HUES6 (cell line): ENCODE data around the gene KCNJ3.

Source experiments
- H3K27ac ChIP-seq: 2 replicates; pipeline ENCODE4 v1.7.0; 2013; ENCODE audit warnings: low read depth, mild to moderate bottlenecking, low read length, inconsistent platforms
- H3K27me3 ChIP-seq: 2 replicates; pipeline ENCODE4 v1.6.1; 2013; ENCODE audit warnings: low read length; ENCODE audit not compliant: control insufficient read depth, insufficient read depth
- H3K36me3 ChIP-seq: 2 replicates; pipeline ENCODE4 v1.6.1; 2013; ENCODE audit warnings: low read length; ENCODE audit not compliant: control insufficient read depth, insufficient read depth
- H3K4me1 ChIP-seq: 2 replicates; pipeline ENCODE4 v1.6.1; 2013; ENCODE audit warnings: low read length; ENCODE audit not compliant: control insufficient read depth, insufficient read depth
- H3K4me3 ChIP-seq: 2 replicates; pipeline ENCODE4 v1.5.1; 2013; ENCODE audit warnings: low read depth, low read length
- H3K9ac ChIP-seq: one replicate; pipeline ENCODE4 v1.6.1; 2013; ENCODE audit warnings: mild to moderate bottlenecking, low read length
- H3K9me3 ChIP-seq: 2 replicates; pipeline ENCODE4 v1.6.1; 2013; ENCODE audit warnings: low read depth, low read length; ENCODE audit not compliant: control insufficient read depth, insufficient read depth

The KCNJ3 gene

GRCh38 chr2:154707994-154708575, 9.6 kb downstream of the KCNJ3 start:
- no peaks in the 10 kb centered on the region for H3K9me3 ChIP-seq

GRCh38 chr2:154709215-154709614, 10.7 kb downstream of the KCNJ3 start:
- peaks cover 9% of the 10 kb centered on the region; the same call in 1 of the 2 replicates for H3K4me1 ChIP-seq
- H3K4me3 ChIP-seq = no peak overlapping the region
- H3K27me3 ChIP-seq = no peaks in the 10 kb centered on the region
- H3K9ac ChIP-seq = no peak overlapping the region
- no peaks in the 10 kb centered on the region for H3K36me3 ChIP-seq
- no peaks in the 10 kb centered on the region for H3K9me3 ChIP-seq
- no peak overlapping the region for H3K27ac ChIP-seq

More at GRCh38 chr2:154707994-154708575, 9.6 kb downstream of the KCNJ3 start:
- Histone ChIP-seq H3K36me3 (no peaks in the 10 kb centered on the region), H3K4me1 (no peaks in the 10 kb centered on the region; the same call in 1 of the 2 replicates), H3K27me3 (no peaks in the 10 kb centered on the region), H3K27ac (no peak overlapping the region), H3K4me3 (no peak overlapping the region), H3K9ac (no peak overlapping the region)

- Histone ChIP-seq H3K9me3 (no peaks in the 10 kb centered on the region), H3K27me3 (no peaks in the 10 kb centered on the region), H3K4me1 (peaks cover 9% of the 10 kb centered on the region; the same call in 1 of the 2 replicates), H3K36me3 (no peaks in the 10 kb centered on the region), H3K4me3 (no peak overlapping the region), H3K27ac (no peak overlapping the region), H3K9ac (no peak overlapping the region)
Measured at GRCh38 chr2:154710078-154710477, 11.6 kb downstream of the KCNJ3 start.

- Histone ChIP-seq H3K4me3 (no peak overlapping the region), H3K27ac (no peak overlapping the region), H3K9me3 (no peaks in the 10 kb centered on the region), H3K36me3 (no peaks in the 10 kb centered on the region), H3K9ac (no peak overlapping the region), H3K27me3 (no peaks in the 10 kb centered on the region), H3K4me1 (peaks cover 9% of the 10 kb centered on the region; the same call in 1 of the 2 replicates)
Measured at GRCh38 chr2:154710685-154711084, 12.2 kb downstream of the KCNJ3 start.

- H3K4me1 ChIP-seq = peaks cover 9% of the 10 kb centered on the region; the same call in 1 of the 2 replicates
- H3K27me3 ChIP-seq = no peaks in the 10 kb centered on the region
- no peak overlapping the region for H3K4me3 ChIP-seq
- H3K36me3 ChIP-seq = no peaks in the 10 kb centered on the region
- no peaks in the 10 kb centered on the region for H3K9me3 ChIP-seq
- peak overlapping the region; percentile 30 for H3K9ac ChIP-seq
- H3K27ac ChIP-seq = no peak overlapping the region
Measured at GRCh38 chr2:154713675-154714074, 15.2 kb downstream of the KCNJ3 start.

GRCh38 chr2:154720651-154721050, 22.2 kb downstream of the KCNJ3 start:
- no peak overlapping the region for H3K9ac ChIP-seq
- no peaks in the 10 kb centered on the region for H3K9me3 ChIP-seq
- H3K36me3 ChIP-seq = no peaks in the 10 kb centered on the region
- H3K4me3 ChIP-seq = no peak overlapping the region
- H3K27ac ChIP-seq = no peak overlapping the region
- H3K4me1 ChIP-seq = no peaks in the 10 kb centered on the region
- no peaks in the 10 kb centered on the region for H3K27me3 ChIP-seq

DNA sequence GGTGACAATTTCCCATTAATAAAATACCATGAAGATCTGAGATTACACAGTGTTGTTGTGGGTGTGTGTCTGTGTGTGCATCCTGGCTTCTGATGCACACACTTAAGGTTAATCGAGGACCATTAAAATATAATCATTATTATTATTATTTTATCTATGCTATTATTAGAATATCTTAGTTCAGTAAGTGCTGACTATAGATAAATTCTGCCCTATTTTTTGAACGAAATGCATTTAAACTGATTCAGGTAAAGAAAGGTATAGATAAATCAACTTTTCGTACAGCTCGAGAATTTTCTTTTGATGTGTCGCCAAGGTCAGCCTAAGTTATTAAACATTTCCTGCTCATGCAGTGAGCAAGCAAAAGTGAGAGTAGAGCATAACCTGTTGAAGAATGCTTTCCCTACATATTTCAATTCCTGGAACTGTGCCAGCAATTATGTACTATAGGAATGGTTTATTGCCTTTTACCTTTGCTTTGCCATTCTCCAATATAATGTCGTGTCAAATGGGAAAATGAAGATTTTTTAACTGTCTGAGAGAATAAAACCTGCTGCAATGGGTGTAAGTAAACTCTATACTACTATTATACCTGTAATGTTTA, 25.8 kb downstream of the KCNJ3 start:
- Histone ChIP-seq H3K4me3 (no peak overlapping the region), H3K9ac (no peak overlapping the region), H3K9me3 (no peaks in the 10 kb centered on the region), H3K27ac (no peak overlapping the region), H3K27me3 (no peaks in the 10 kb centered on the region), H3K36me3 (no peaks in the 10 kb centered on the region), H3K4me1 (no peaks in the 10 kb centered on the region)

GRCh38 chr2:154740361-154740760, 41.9 kb downstream of the KCNJ3 start:
- no peak overlapping the region for H3K4me3 ChIP-seq
- H3K9ac ChIP-seq = no peak overlapping the region
- no peaks in the 10 kb centered on the region for H3K36me3 ChIP-seq
- H3K27ac ChIP-seq = no peak overlapping the region
- no peaks in the 10 kb centered on the region for H3K9me3 ChIP-seq
- no peaks in the 10 kb centered on the region for H3K27me3 ChIP-seq
- H3K4me1 ChIP-seq = no peaks in the 10 kb centered on the region

DNA sequence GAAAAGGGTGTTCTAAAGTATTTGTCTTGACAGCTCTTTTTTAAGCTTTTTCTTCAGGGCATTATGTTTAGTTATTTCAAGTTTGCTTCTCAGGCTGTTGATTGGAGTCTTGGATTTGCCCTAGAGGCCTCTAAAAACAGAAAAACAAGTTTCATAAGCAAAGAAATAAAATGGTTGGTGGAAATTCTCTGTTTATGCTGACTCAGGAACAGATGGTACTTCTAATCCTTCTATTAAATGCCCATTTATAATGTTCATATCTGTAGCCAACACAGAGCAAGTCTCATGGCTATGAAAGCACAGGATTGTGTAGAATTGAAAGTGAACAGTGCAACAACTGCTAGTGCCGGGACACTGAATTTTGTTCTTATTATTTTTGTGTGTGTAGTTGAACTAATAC, 60.4 kb downstream of the KCNJ3 start:
- H3K27ac ChIP-seq = no peak overlapping the region
- H3K9me3 ChIP-seq = no peaks in the 10 kb centered on the region
- H3K4me3 ChIP-seq = no peak overlapping the region
- H3K27me3 ChIP-seq = peaks cover 28% of the 10 kb centered on the region
- no peaks in the 10 kb centered on the region; the same call in 1 of the 2 replicates for H3K4me1 ChIP-seq
- no peaks in the 10 kb centered on the region for H3K36me3 ChIP-seq
- no peak overlapping the region for H3K9ac ChIP-seq

GRCh38 chr2:154762638-154763037, 64.1 kb downstream of the KCNJ3 start:
- Histone ChIP-seq H3K36me3 (no peaks in the 10 kb centered on the region), H3K27ac (no peak overlapping the region), H3K4me3 (no peak overlapping the region), H3K4me1 (no peaks in the 10 kb centered on the region; the same call in 1 of the 2 replicates), H3K27me3 (peaks cover 48% of the 10 kb centered on the region), H3K9me3 (no peaks in the 10 kb centered on the region), H3K9ac (no peak overlapping the region)

DNA sequence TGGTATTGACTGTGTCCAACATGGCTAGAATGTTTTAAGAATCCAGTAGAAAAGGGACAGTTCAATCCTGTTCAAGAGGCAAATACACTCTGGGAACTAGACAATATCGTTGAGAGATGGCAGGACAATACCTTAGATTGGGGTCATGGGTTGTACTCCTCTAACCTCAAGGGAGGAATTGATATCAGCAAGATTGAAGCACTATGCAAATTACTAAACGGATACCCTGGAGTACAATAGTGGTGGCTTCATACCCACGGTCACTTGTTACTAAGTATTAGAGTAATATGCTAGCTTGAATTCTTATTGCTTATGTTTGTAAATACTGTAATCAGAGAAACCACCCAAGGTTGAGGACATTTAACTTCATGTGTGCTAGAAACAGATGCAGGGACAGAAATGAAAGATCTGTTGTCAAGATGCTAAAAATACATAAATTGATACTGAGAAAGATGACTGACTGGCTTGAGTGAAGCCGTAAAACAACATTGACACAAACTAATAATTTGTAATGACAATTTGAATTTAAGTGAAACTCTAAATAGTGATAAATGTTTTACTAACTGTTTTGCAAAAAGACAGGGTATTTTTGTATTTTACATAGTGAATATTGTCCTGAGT, 73.3 kb downstream of the KCNJ3 start:
- Histone ChIP-seq H3K36me3 (no peaks in the 10 kb centered on the region), H3K9me3 (no peaks in the 10 kb centered on the region)

More for the DNA sequence above, 73.3 kb downstream of the KCNJ3 start:
- Histone ChIP-seq H3K4me1 (no peaks in the 10 kb centered on the region), H3K27ac (no peak overlapping the region), H3K9ac (no peak overlapping the region), H3K4me3 (no peak overlapping the region), H3K27me3 (no peaks in the 10 kb centered on the region)
